A549 (cell line): ENCODE measurements around the gene TPD52L1. TPM values are rescaled to one million over a fixed set of nuclear protein-coding genes. Genes with fewer than 3 reads are reported as not detected.

Experiments used
- ATAC-seq, 2 experiments: fragments of 200-7000 bp in 1 of 2; fragments of >200 bp in 1 of 2; cut with Nextera tagmentation in 1 of 2; cut with Tn5 transposase in 1 of 2; 3 replicates each; pipeline versions ENCODE4 v1.8.0 to v1.9.1; 2018 to 2020; ENCODE audit warnings: mild to moderate bottlenecking in 1 of 2, moderate library complexity in 1 of 2
- CTCF ChIA-PET: fragments of 300-600 bp; sonication (Branson Sonifier 250); formaldehyde crosslinking; extraction: SDS; loops from one replicate; lab custom pipeline; 2021; ENCODE audit warnings: antibody characterized with exemption, inconsistent platforms; lab: Yijun Ruan, JAX
- POLR2A ChIA-PET: fragments of 350-600 bp; formaldehyde crosslinking; extraction: SDS; loops from one replicate; lab custom pipeline; 2021; ENCODE audit warnings: antibody characterized with exemption, inconsistent platforms; lab: Yijun Ruan, JAX
- DNase-seq, 2 experiments: peaks; one replicate each; pipeline versions ENCODE4 v3.0.0 to v3.0.0-alpha.2; 2011 to 2016; ENCODE audit warnings: low read depth in 1 of 2, low spot score in 1 of 2
- FAIRE-seq: peaks from 2 replicates; lab custom pipeline; 2011; peaks lifted over from hg19 to GRCh38; lab: Jason Lieb, UNC
- H3K27ac ChIP-seq, 2 experiments: fragments of >200 bp; sonication (Bioruptor Twin); formaldehyde crosslinking; 3 replicates each; pipeline ENCODE4 v1.5.1; 2016 to 2017
- H3K4me1 ChIP-seq: fragments of >200 bp; sonication (Bioruptor Twin); formaldehyde crosslinking; 3 replicates; pipeline ENCODE4 v1.6.1; 2016
- H3K4me2 ChIP-seq: fragments of >200 bp; sonication (Bioruptor Twin); formaldehyde crosslinking; 3 replicates; pipeline ENCODE4 v1.6.1; 2016
- H3K4me3 ChIP-seq: fragments of >200 bp; sonication (Bioruptor Twin); formaldehyde crosslinking; 3 replicates; pipeline ENCODE4 v1.5.1; 2016
- H3K9me3 ChIP-seq: fragments of >200 bp; sonication (Bioruptor Twin); formaldehyde crosslinking; 3 replicates; pipeline ENCODE4 v1.6.1; 2016
- CTCF ChIP-seq: fragments of >200 bp; sonication (Bioruptor Twin); formaldehyde crosslinking; IDR thresholded peaks from 3 replicates; pipeline ENCODE4 v1.5.1; 2016
- EHMT2 ChIP-seq: fragments of 200-600 bp; sonication (generic); IDR thresholded peaks from 2 replicates; pipeline ENCODE4 v1.6.1; 2016; ENCODE audit warnings: antibody characterized with exemption, low read depth, mild to moderate bottlenecking, moderate library complexity
- EP300 ChIP-seq, 2 experiments: fragments of >200 bp; sonication (Bioruptor Twin); formaldehyde crosslinking; IDR thresholded peaks; 2 replicates in 1 of 2; 3 replicates in 1 of 2; pipeline ENCODE4 v1.6.1; 2016 to 2017
- FOSL2 ChIP-seq, 2 experiments: fragments of 450-650 bp in 1 of 2; fragments of >200 bp in 1 of 2; sonication (Bioruptor Twin) in 1 of 2; formaldehyde crosslinking; IDR thresholded peaks; 2 replicates each; pipeline versions ENCODE4 v1.5.0 to v1.6.1; 2016 to 2020; ENCODE audit warnings: mild to moderate bottlenecking in 1 of 2, moderate library complexity in 1 of 2
- HDAC2 ChIP-seq: fragments of 200-600 bp; sonication (generic); IDR thresholded peaks from 2 replicates; pipeline ENCODE4 v1.6.1; 2016
- HEYL ChIP-seq: fragments of 250-450 bp; sonication (Bioruptor Pico); IDR thresholded peaks from 2 replicates; pipeline ENCODE4 v1.8.0; 2021; ENCODE audit warnings: mild to moderate bottlenecking, moderate library complexity
- HOXB5 ChIP-seq: fragments of 250-450 bp; sonication (Bioruptor Pico); IDR thresholded peaks from 2 replicates; pipeline ENCODE4 v1.5.0; 2020; ENCODE audit warnings: mild to moderate bottlenecking, moderate library complexity
- JUNB ChIP-seq: fragments of >200 bp; sonication (Bioruptor Twin); formaldehyde crosslinking; IDR thresholded peaks from 2 replicates; pipeline ENCODE4 v1.6.1; 2016
- NPAS2 ChIP-seq: fragments of 250-450 bp; sonication (Bioruptor Pico); IDR thresholded peaks from 2 replicates; pipeline ENCODE4 v1.8.0; 2022; ENCODE audit warnings: mild to moderate bottlenecking, moderate library complexity, borderline replicate concordance
- PHF8 ChIP-seq: fragments of 200-600 bp; sonication (generic); IDR thresholded peaks from 2 replicates; pipeline ENCODE4 v1.6.1; 2016; ENCODE audit warnings: low read depth, mild to moderate bottlenecking, antibody characterized with exemption, moderate library complexity, borderline replicate concordance
- POLR2AphosphoS2 ChIP-seq: conservative IDR thresholded peaks from 2 replicates; pipeline ENCODE4 v1.6.1; 2012; ENCODE audit warnings: low read length, improper control_type of control experiment, inconsistent platforms
- RAD21 ChIP-seq, 2 experiments: fragments of >200 bp in 1 of 2; sonication (Bioruptor Twin) in 1 of 2; formaldehyde crosslinking in 1 of 2; IDR thresholded peaks in 1 of 2; conservative IDR thresholded peaks in 1 of 2; 2 replicates in 1 of 2; 3 replicates in 1 of 2; pipeline ENCODE4 v1.6.1; 2012 to 2018; ENCODE audit warnings: inconsistent platforms in 1 of 2
- RCOR1 ChIP-seq: fragments of 150-350 bp; IDR thresholded peaks from 2 replicates; pipeline ENCODE4 v1.6.1; 2014; ENCODE audit warnings: antibody characterized with exemption, low read length, low read depth
- REST ChIP-seq: fragments of 200-600 bp; sonication (generic); IDR thresholded peaks from 2 replicates; pipeline ENCODE4 v1.6.1; 2016; ENCODE audit warnings: antibody characterized with exemption, mild to moderate bottlenecking, moderate library complexity
- RNF2 ChIP-seq: fragments of 200-600 bp; sonication (generic); IDR thresholded peaks from 2 replicates; pipeline ENCODE4 v1.6.1; 2016; ENCODE audit warnings: low read depth, mild to moderate bottlenecking, antibody characterized with exemption, moderate library complexity, borderline replicate concordance
- SMC3 ChIP-seq: fragments of >200 bp; sonication (Bioruptor Twin); formaldehyde crosslinking; IDR thresholded peaks from 3 replicates; pipeline ENCODE4 v1.6.1; 2018; ENCODE audit warnings: inconsistent platforms
- USF2 ChIP-seq: fragments of 450-650 bp; IDR thresholded peaks from 2 replicates; pipeline ENCODE4 v1.6.1; 2014; ENCODE audit warnings: antibody characterized with exemption
- ZSCAN20 ChIP-seq: fragments of 250-450 bp; sonication (Bioruptor Pico); IDR thresholded peaks from 2 replicates; pipeline ENCODE4 v1.8.0; 2022; ENCODE audit warnings: mild to moderate bottlenecking, moderate library complexity
- WGBS: methylation state at CpG from one replicate; pipeline ENCODE4 v1.1.6; 2017; ENCODE audit errors: missing lambda C conversion rate; 5-methylcytosine and 5-hydroxymethylcytosine counted together
- polyA plus RNA-seq, 4 experiments: library from polyadenylated mRNA; depleted of rRNA in 3 of 4; stranded (reverse); fragments of >200 nt; fragmentation: RNase III in 1 of 4; extraction: RNeasy Plus Mini Kit Qiagen cat#74134 plus additional on column Dnase treatment in 1 of 4; gene quantifications; 2 replicates in 3 of 4; 3 replicates in 1 of 4; pipeline ENCODE4 v1.2.3, GENCODE V29; 2011 to 2017

The TPD52L1 gene
- polyA plus RNA-seq, 2 of the 4 experiments (the other 2 are of a cell fraction): 90.1 to 144 TPM

GRCh38 chr6:125307150-125307838, 153.7 kb downstream of the TPD52L1 start:
- FAIRE-seq (no peak), DNase-seq (peak in 1 of 2 experiments; percentile 38), ATAC-seq (peak; percentile 55 to 62; a peak in 5 of 6 replicates)
- Histone ChIP-seq H3K4me1 (peaks cover 28% of the 10 kb centered on the region), H3K9me3 (no peaks in the 10 kb centered on the region), H3K4me2 (peak overlapping the region; percentile 63), H3K27ac (peak overlapping the region; percentile 5 to 62; a peak in 5 of 6 replicates), H3K4me3 (no peak overlapping the region)
- CTCF ChIA-PET: interaction anchor here (0.7 to 11.4 kb wide), 3 partner anchors 28 to 453 kb away, joined by 3 to 288 read pairs (median 8); partner anchors contain the start of gene TPD52L1
- POLR2A ChIA-PET: interaction anchor here (1.0 kb wide), 1 partner anchor 679 kb away, joined by 3 read pairs; the partner anchor contains the start of gene TRMT11
- WGBS: 46% methylated on average over 6 of the region's 6 CpGs
- TF ChIP-seq FOSL2 (IDR thresholded peaks at IDR 0.05) (peak; percentile 46; the same call in 1 of the 2 replicates), FOSL2 (CRISPR knock-in tag; IDR thresholded peaks at IDR 0.05) (peak; percentile 40; the same call in 1 of the 2 replicates), EHMT2 (no peak)
- TF ChIP-seq, all 56 proteins: peak for 1

- FAIRE-seq (no peak), DNase-seq (no peak), ATAC-seq (no peak)
- POLR2A ChIA-PET: interaction anchor here (1.0 kb wide), 1 partner anchor 678 kb away, joined by 3 read pairs; the partner anchor contains the start of gene TRMT11
- TF ChIP-seq CTCF: no peak
- TF ChIP-seq PHF8: no peak
- no peak for TF ChIP-seq RCOR1
- TF ChIP-seq POLR2AphosphoS2: no peak
- TF ChIP-seq REST: no peak
- TF ChIP-seq JUNB: no peak
- TF ChIP-seq HOXB5 (CRISPR knock-in tag): no peak
- no peak for TF ChIP-seq FOSL2 (IDR thresholded peaks at IDR 0.05)
- TF ChIP-seq FOSL2 (CRISPR knock-in tag; IDR thresholded peaks at IDR 0.05): no peak
- TF ChIP-seq ZSCAN20 (CRISPR knock-in tag): no peak
- Histone ChIP-seq H3K27ac (peak overlapping the region; percentile 25 to 38; a peak in 3 of 6 replicates), H3K4me3 (no peak overlapping the region), H3K4me1 (peaks cover 31% of the 10 kb centered on the region), H3K4me2 (peak overlapping the region; percentile 63; the same call in 2 of the 3 replicates), H3K9me3 (no peaks in the 10 kb centered on the region)
- 77% methylated on average over 6 of the region's 6 CpGs for WGBS
- CTCF ChIA-PET: interaction anchor here (11.4 kb wide), 1 partner anchor 452 kb away, joined by 288 read pairs; no protein-coding TSS in a partner anchor
Measured at GRCh38 chr6:125307964-125308615, 154.5 kb downstream of the TPD52L1 start.

- Histone ChIP-seq H3K27ac (no peak overlapping the region), H3K4me1 (peaks cover 34% of the 10 kb centered on the region), H3K4me3 (no peak overlapping the region), H3K4me2 (no peak overlapping the region), H3K9me3 (no peaks in the 10 kb centered on the region)
- ChIA-PET CTCF (interaction anchor here (0.6 to 11.4 kb wide), 26 partner anchors 10 to 1956 kb away, joined by 3 to 288 read pairs (median 4); partner anchors contain the start of genes HDDC2 and RNF146), POLR2A (no interaction called here)
- FAIRE-seq (no peak), ATAC-seq (peak; percentile 87 to 89), DNase-seq (peak; percentile 30 to 63)
- 49% methylated on average over 7 of the region's 7 CpGs for WGBS
- TF ChIP-seq PHF8 (no peak), SMC3 (peak; percentile 63), FOSL2 (IDR thresholded peaks at IDR 0.05) (no peak), FOSL2 (CRISPR knock-in tag; IDR thresholded peaks at IDR 0.05) (no peak), HEYL (CRISPR knock-in tag) (no peak), ZSCAN20 (CRISPR knock-in tag) (no peak), CTCF (peak; percentile 66), RAD21 (conservative IDR thresholded peaks at IDR 0.05 in 1 of 2, IDR thresholded peaks at IDR 0.05 in 1 of 2) (peak; percentile 80), NPAS2 (CRISPR knock-in tag) (no peak), EP300 (IDR thresholded peaks at IDR 0.05) (no peak), USF2 (no peak), RNF2 (no peak), HDAC2 (no peak)
Measured at GRCh38 chr6:125310994-125311649, 157.5 kb downstream of the TPD52L1 start.
